ENCODE measurements around the gene DAAM2.

Gene DAAM2

DNA sequence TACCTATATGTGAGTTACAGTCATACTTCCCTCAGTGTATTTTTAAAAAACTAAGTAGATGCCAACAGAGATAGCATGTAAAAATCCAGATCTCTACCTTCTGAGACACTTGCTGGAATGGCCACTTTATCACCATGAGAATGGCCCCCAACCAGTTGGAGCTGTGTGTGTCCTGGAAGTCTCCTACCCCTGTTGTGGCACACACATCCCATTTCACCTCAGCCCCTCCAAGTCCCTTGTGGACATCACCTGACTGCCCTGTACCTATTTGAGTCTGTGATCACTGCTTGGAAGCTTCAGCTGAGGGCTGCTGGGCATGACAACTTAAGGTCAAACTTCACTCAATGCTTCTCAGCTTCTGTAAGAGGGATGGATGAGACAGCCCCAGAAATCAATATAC lies 118.0 kb downstream of the DAAM2 start:
- TF ChIP-seq, protein P1, sequence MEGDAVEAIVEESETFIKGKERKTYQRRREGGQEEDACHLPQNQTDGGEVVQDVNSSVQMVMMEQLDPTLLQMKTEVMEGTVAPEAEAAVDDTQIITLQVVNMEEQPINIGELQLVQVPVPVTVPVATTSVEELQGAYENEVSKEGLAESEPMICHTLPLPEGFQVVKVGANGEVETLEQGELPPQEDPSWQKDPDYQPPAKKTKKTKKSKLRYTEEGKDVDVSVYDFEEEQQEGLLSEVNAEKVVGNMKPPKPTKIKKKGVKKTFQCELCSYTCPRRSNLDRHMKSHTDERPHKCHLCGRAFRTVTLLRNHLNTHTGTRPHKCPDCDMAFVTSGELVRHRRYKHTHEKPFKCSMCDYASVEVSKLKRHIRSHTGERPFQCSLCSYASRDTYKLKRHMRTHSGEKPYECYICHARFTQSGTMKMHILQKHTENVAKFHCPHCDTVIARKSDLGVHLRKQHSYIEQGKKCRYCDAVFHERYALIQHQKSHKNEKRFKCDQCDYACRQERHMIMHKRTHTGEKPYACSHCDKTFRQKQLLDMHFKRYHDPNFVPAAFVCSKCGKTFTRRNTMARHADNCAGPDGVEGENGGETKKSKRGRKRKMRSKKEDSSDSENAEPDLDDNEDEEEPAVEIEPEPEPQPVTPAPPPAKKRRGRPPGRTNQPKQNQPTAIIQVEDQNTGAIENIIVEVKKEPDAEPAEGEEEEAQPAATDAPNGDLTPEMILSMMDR (IDR thresholded peaks at IDR 0.05; ENCODE audit: low read depth, low read length, missing control alignments), result no peak
- DNase-seq (ENCODE audit: extremely low read depth, low read depth), result no peak
- H3K4me3 ChIP-seq (replicated peaks; ENCODE audit: low read depth, low read length), result no peak overlapping the region

- DNase-seq (ENCODE audit: extremely low read depth, low read depth), result no peak
- TF ChIP-seq, protein P1 (IDR thresholded peaks at IDR 0.05; ENCODE audit: low read depth, low read length, missing control alignments), result no peak
- H3K4me3 ChIP-seq (replicated peaks; ENCODE audit: low read depth, low read length), result no peak overlapping the region
Observed at GRCh38 chr6:39910744-39911143, 118.6 kb downstream of the DAAM2 start.

DNA sequence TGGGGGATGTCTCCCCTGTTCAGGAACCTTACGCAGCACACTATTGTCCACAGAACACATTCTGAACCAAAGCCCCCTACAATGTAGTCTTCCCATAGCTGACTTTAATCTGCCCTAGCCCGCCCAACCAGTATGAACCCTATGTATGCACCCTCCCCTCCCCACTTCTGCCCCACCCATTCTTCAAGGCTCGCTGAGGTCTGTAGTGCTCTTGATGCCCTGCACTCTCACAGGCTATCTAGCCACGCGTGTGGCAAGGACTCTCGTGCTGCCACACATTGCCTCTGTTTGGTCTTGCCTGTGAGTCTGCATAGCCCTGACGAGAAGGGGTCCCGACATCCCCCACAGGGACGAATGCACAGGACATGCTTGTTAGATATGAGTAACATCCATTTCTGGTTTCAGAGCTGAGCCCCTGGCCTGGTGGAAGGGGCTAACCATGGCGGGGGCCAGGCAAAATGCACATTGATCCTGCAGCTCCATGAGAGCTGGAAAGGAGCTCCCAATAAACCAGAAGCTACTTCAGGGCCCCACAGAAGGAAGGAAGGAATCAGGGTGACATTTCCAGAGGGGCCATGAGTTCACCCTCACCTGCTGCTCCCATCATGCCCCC lies 119.4 kb downstream of the DAAM2 start:
- no peak overlapping the region for H3K4me3 ChIP-seq (replicated peaks; ENCODE audit: low read depth, low read length)
- TF ChIP-seq, protein P1 (IDR thresholded peaks at IDR 0.05; ENCODE audit: low read depth, low read length, missing control alignments), result no peak
- DNase-seq (ENCODE audit: extremely low read depth, low read depth), result no peak

- TF ChIP-seq, protein P1 (IDR thresholded peaks at IDR 0.05; ENCODE audit: low read depth, low read length, missing control alignments), result no peak
- H3K4me3 ChIP-seq (replicated peaks; ENCODE audit: low read depth, low read length), result no peak overlapping the region
Observed at GRCh38 chr6:39912446-39912845, 120.3 kb downstream of the DAAM2 start.

DNA sequence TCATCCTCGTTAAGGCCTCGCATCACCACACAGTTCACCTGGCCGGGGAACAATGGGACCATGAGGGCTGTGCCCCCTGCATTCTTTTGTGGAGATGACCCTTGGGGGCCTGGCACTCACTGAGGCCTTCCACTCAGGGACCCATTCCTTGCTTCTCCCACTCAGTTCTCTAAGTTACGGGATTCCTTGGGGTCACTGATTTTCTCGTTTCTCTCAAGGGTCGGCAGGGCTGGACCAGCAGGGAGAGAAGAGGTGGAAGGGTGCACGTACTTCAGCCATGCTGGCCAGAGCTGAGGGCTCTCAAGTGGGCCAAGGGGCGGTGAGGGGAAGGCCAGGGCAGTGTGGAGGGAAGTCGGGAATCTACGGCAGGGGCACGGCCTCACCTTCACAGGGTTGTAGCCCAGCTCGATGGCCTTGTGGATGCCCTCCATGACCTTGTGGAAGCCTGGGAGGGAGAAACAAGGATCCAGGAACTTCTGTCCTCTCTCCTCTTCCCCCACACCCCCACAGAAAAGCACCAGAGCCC lies 121.3 kb downstream of the DAAM2 start:
- no peak for DNase-seq (ENCODE audit: extremely low read depth, low read depth)
- TF ChIP-seq, protein P1 (IDR thresholded peaks at IDR 0.05; ENCODE audit: low read depth, low read length, missing control alignments), result no peak
- no peak overlapping the region for H3K4me3 ChIP-seq (replicated peaks; ENCODE audit: low read depth, low read length)

More at GRCh38 chr6:39912446-39912845, 120.3 kb downstream of the DAAM2 start:
- DNase-seq (ENCODE audit: extremely low read depth, low read depth), result no peak

GRCh38 chr6:39914239-39914638 lies 122.1 kb downstream of the DAAM2 start:
- no peak for DNase-seq (ENCODE audit: extremely low read depth, low read depth)
- TF ChIP-seq, protein P1 (IDR thresholded peaks at IDR 0.05; ENCODE audit: low read depth, low read length, missing control alignments), result no peak

GRCh38 chr6:39915866-39916265 lies 123.7 kb downstream of the DAAM2 start:
- DNase-seq (ENCODE audit: extremely low read depth, low read depth), result no peak
- no peak overlapping the region for H3K4me3 ChIP-seq (replicated peaks; ENCODE audit: low read depth, low read length)
- TF ChIP-seq, protein P1 (IDR thresholded peaks at IDR 0.05; ENCODE audit: low read depth, low read length, missing control alignments), result no peak

More at GRCh38 chr6:39914239-39914638, 122.1 kb downstream of the DAAM2 start:
- no peak overlapping the region for H3K4me3 ChIP-seq (replicated peaks; ENCODE audit: low read depth, low read length)

Measured in HFF-Myc (cell line).